HepG2 (cell line): ENCODE data around the gene FAM187B. TPM values are rescaled to one million over a fixed set of nuclear protein-coding genes. Genes with fewer than 3 reads are reported as not detected.

Source experiments
- DMAP1 ChIP-seq: IDR thresholded peaks from 2 replicates; pipeline ENCODE4 v1.6.1; 2016
- EHMT2 ChIP-seq: fragments of 200-600 bp; sonication (generic); IDR thresholded peaks from 2 replicates; pipeline ENCODE4 v1.7.0; 2017; ENCODE audit warnings: antibody characterized with exemption, low read depth, low read length, borderline replicate concordance
- NFYC ChIP-seq: IDR thresholded peaks from 2 replicates; pipeline ENCODE4 v1.6.1; 2016; ENCODE audit warnings: missing genetic modification reagents, missing compliant biosample characterization
- PRDM15 ChIP-seq: sonication (generic); formaldehyde crosslinking; IDR thresholded peaks from 2 replicates; pipeline ENCODE4 v1.4.0; 2020; ENCODE audit warnings: missing genetic modification reagents
- ZNF230 ChIP-seq: sonication (generic); formaldehyde crosslinking; IDR thresholded peaks from 2 replicates; pipeline ENCODE4 v1.4.0; 2020; ENCODE audit warnings: mild to moderate bottlenecking, missing genetic modification reagents
- ZSCAN30 ChIP-seq: sonication (generic); formaldehyde crosslinking; IDR thresholded peaks from 2 replicates; pipeline ENCODE4 v1.5.0; 2020; ENCODE audit warnings: mild to moderate bottlenecking, missing genetic modification reagents
- polyA plus RNA-seq, 8 experiments: library from polyadenylated mRNA; depleted of rRNA in 3 of 8; stranded (reverse) in 7 of 8; unstranded in 1 of 8; fragments of >200 nt; fragmentation: Illumina TruSeq in 4 of 8; extraction: Trizol in 4 of 8; gene quantifications; 2 replicates each; pipeline versions ENCODE4 v1.2.1 to v1.2.3, GENCODE V29; 2011 to 2016; ENCODE audit warnings: low read depth in 4 of 8, missing spikeins in 1 of 8, mixed read lengths in 1 of 8; ENCODE audit not compliant: insufficient read depth in 1 of 8
- total RNA-seq, 5 experiments: library from RNA; depleted of rRNA; stranded (reverse); fragments of >200 nt; fragmentation: Illumina TruSeq; extraction: Trizol; gene quantifications; 2 replicates each; pipeline ENCODE4 v1.2.3, GENCODE V29; 2016; ENCODE audit warnings: low read depth in 1 of 5
- TF ChIP-seq, protein P1 (sequence below): IDR thresholded peaks from 2 replicates; pipeline ENCODE4 v1.6.1; 2016; ENCODE audit warnings: mild to moderate bottlenecking

FAM187B gene
- total and polyA plus RNA-seq, 2 of the 13 experiments (the other 11 are each of a cell fraction or from before 2014, with no cell fraction given) = not detected

DNA sequence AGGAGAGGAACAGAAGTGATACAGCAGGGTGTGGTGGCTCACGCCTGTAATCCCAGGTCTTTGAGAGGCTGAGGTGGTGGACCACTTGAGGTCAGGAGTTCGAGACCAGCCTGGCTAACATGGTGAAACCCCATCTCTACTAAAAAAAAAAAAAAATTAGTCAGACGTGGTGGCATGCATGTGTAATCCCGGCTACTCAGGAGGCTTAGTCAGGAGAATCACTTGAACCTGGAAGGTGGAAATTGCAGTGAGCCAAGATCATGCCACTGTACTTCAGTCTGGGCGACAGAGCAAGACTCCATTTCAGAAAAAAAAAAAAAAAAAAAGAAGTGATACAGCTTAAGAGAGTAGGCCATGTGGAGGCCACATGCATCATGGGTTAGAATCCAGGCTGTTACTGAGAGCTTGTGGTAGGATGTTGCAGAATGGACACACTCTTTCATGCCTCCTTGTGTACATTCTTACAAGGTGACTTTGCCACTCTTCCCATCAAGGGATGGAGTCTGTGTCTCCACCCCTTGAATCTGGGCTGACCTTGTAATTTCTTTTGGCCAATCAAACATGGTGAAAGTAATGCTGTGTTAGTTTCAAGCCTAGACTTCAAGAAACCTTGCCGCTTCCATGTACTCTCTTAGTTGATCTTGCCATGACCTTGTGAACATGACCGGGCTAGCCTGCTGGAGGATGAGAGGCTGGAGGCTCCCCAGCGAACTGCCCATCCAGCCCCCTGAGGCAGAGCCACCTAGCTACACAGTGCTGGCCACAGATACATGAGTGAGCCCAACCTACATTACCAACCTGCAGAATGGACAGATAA is 12.3 kb downstream of the FAM187B start (continued):
- no peak for TF ChIP-seq PRDM15
- no peak for TF ChIP-seq DMAP1 (CRISPR knock-in tag)
- no peak for TF ChIP-seq ZSCAN30 (CRISPR knock-in tag)
- no peak for TF ChIP-seq NFYC
- TF ChIP-seq EHMT2 = no peak
- TF ChIP-seq, protein P1, sequence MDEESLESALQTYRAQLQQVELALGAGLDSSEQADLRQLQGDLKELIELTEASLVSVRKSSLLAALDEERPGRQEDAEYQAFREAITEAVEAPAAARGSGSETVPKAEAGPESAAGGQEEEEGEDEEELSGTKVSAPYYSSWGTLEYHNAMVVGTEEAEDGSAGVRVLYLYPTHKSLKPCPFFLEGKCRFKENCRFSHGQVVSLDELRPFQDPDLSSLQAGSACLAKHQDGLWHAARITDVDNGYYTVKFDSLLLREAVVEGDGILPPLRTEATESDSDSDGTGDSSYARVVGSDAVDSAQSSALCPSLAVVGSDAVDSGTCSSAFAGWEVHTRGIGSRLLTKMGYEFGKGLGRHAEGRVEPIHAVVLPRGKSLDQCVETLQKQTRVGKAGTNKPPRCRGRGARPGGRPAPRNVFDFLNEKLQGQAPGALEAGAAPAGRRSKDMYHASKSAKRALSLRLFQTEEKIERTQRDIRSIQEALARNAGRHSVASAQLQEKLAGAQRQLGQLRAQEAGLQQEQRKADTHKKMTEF (CRISPR knock-in tag) = no peak
- no peak for TF ChIP-seq ZNF230 (CRISPR knock-in tag)
